ENCODE data around the gene GPR146. TPM values are rescaled to one million over a fixed set of nuclear protein-coding genes. Genes with fewer than 3 reads are reported as not detected.

Gene GPR146
- total RNA-seq, 4 donors from 2014 or later: 8.7 to 49.4 (median 32.7) TPM

GRCh38 chr7:1090686-1091643 is 46.6 kb downstream of the GPR146 start:
- peak overlapping the region in 1 of 3 donors; percentile 36 for H3K27ac ChIP-seq
- H3K4me3 ChIP-seq (replicated peaks in 1 of 3): no peak overlapping the region
- 89 to 91% methylated on average over 26 to 27 of the region's 28 CpGs for WGBS, 2 donors
- peaks cover 56 to 63% of the 10 kb centered on the region in 2 donors for H3K4me1 ChIP-seq
- TF ChIP-seq CTCF (IDR thresholded peaks at IDR 0.05) (no peak), POLR2A (IDR thresholded peaks at IDR 0.05) (no peak)
- H3K36me3 ChIP-seq: peaks cover 19% of the 10 kb centered on the region in 2 donors
- H3K27me3 ChIP-seq: no peaks in the 10 kb centered on the region
- H3K9me3 ChIP-seq: no peaks in the 10 kb centered on the region
- no peak for DNase-seq
- intact Hi-C loops (cut with DNase I): no loop called here

GRCh38 chr7:1091644-1092027 is 47.3 kb downstream of the GPR146 start:
- TF ChIP-seq POLR2A (IDR thresholded peaks at IDR 0.05) (no peak), CTCF (IDR thresholded peaks at IDR 0.05) (no peak)
- intact Hi-C loops (cut with DNase I): no loop called here
- DNase-seq: no peak
- Histone ChIP-seq H3K9me3 (no peaks in the 10 kb centered on the region), H3K27ac (no peak overlapping the region), H3K27me3 (no peaks in the 10 kb centered on the region), H3K36me3 (peaks cover 19% of the 10 kb centered on the region in 2 donors), H3K4me3 (replicated peaks in 1 of 3) (no peak overlapping the region), H3K4me1 (peaks cover 60 to 67% of the 10 kb centered on the region in 2 donors)
- 97 to 99% methylated on average over 18 of the region's 18 CpGs for WGBS, 2 donors

- Histone ChIP-seq H3K27ac (no peak overlapping the region), H3K36me3 (peaks cover 19% of the 10 kb centered on the region in 2 donors), H3K4me1 (peaks cover 60 to 67% of the 10 kb centered on the region in 2 donors), H3K9me3 (no peaks in the 10 kb centered on the region), H3K4me3 (replicated peaks in 1 of 3) (no peak overlapping the region), H3K27me3 (no peaks in the 10 kb centered on the region)
- intact Hi-C loops (cut with DNase I): no loop called here
- WGBS, 2 donors: 98 to 99% methylated on average over 21 to 37 of the region's 40 CpGs
- TF ChIP-seq CTCF (IDR thresholded peaks at IDR 0.05) (no peak), POLR2A (IDR thresholded peaks at IDR 0.05) (no peak)
- DNase-seq: no peak
Observed at GRCh38 chr7:1092161-1092632, 47.9 kb downstream of the GPR146 start.

- peak overlapping the region; percentile 73 to 90 (median 88) for H3K27ac ChIP-seq
- no peaks in the 10 kb centered on the region for H3K27me3 ChIP-seq
- H3K9me3 ChIP-seq: no peaks in the 10 kb centered on the region
- H3K4me1 ChIP-seq: peaks cover 55 to 66% of the 10 kb centered on the region in 2 donors
- 85 to 93% methylated on average over 34 to 40 of the region's 40 CpGs for WGBS, 2 donors
- TF ChIP-seq POLR2A (IDR thresholded peaks at IDR 0.05) (no peak), CTCF (IDR thresholded peaks at IDR 0.05) (no peak)
- DNase-seq: no peak
- intact Hi-C loops (cut with DNase I): no loop called here
- H3K4me3 ChIP-seq (replicated peaks in 1 of 3): no peak overlapping the region
- peaks cover 19% of the 10 kb centered on the region in 2 donors for H3K36me3 ChIP-seq
Observed at GRCh38 chr7:1092806-1093501, 48.6 kb downstream of the GPR146 start.

All from thyroid gland (tissue), 4 donors.